Activated CD8-positive, alpha-beta memory T cell treated with anti-CD3 and anti-CD28 coated beads for 4 hours (primary cell): Measurements from ENCODE around the gene EFNA4.
A peak's percentile ranks its signal among the peaks of the same experiment; 100 is the strongest.

Source experiments
- DNase-seq, 2 donors: peaks; one replicate each; pipeline ENCODE4 v3.0.0-alpha.2; 2020; ENCODE audit warnings: low read depth in 2 of 2

The EFNA4 gene, protein sequence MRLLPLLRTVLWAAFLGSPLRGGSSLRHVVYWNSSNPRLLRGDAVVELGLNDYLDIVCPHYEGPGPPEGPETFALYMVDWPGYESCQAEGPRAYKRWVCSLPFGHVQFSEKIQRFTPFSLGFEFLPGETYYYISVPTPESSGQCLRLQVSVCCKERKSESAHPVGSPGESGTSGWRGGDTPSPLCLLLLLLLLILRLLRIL

DNA sequence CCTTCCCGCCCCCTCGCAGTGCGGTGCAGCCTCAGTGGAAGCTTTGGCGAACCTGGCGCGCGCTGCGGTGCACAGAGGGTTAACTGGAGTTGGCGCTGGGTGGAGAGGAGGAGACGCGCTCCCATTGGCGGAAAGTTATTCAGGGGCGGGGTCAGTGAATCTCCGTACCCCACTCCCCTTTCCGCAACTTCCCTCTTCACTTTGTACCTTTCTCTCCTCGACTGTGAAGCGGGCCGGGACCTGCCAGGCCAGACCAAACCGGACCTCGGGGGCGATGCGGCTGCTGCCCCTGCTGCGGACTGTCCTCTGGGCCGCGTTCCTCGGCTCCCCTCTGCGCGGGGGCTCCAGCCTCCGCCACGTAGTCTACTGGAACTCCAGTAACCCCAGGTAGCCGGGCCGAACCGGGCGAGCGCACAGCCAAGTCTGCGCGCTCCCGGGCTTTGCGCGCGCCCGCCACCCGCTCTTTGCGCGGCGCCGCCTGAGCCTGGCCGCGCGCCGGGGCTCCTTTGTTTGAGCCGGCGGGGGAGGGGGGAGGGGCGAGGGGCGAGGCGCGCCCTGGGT is at the start of gene EFNA4:
EFNA4 (plus strand) TSS at position 191 of the 561 bp plus-strand sequence; CDS start at position 275, 84 bp downstream.
- DNase-seq = peak; percentile 66

DNA sequence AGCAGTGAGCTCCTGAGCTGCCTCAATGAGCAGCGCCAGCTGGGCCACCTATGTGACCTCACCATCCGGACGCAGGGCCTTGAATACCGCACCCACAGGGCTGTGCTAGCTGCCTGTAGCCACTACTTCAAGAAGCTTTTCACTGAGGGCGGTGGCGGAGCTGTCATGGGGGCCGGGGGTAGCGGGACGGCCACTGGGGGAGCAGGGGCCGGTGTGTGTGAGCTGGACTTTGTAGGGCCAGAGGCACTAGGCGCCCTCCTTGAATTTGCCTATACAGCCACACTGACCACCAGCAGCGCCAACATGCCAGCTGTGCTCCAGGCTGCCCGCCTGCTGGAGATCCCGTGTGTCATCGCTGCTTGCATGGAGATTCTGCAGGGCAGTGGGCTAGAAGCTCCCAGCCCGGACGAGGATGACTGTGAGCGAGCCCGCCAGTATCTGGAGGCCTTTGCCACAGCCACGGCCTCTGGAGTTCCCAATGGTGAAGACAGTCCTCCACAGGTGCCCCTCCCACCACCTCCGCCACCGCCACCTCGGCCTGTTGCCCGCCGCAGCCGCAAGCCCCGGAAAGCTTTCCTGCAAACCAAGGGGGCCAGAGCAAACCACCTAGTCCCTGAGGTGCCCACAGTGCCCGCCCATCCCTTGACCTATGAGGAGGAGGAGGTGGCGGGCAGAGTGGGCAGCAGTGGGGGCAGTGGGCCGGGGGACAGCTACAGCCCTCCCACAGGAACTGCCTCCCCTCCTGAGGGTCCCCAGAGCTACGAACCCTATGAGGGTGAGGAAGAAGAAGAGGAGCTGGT is 48.6 kb upstream of the EFNA4 start:
- no peak for DNase-seq

DNA sequence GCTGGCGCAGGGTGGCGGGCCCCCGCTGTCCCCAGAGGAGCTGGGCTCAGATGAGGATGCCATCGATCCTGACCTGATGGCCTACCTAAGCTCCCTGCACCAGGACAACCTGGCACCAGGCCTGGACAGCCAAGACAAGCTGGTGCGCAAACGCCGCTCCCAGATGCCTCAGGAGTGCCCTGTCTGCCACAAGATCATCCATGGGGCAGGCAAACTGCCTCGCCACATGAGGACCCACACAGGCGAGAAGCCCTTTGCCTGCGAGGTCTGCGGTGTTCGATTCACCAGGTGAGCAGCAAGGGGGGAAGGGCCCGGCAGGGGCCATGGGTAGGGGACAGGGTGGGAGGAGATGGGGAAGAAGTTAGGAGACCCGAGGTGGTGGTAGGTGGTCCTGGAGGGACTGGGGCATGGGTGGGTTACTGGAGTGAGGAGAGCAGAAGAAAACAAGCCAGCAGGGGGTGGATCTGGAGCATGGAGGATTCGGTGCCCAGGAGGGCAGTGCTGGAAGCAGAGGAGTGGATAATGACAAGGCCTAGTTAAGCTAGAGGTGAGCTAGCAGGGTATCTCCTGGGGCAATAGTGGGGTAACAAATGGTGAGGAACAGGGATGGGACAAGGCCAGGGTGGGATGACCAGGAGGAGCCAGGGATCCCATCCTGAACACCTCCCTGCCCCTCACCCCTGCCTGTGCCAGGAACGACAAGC is 47.9 kb upstream of the EFNA4 start:
- no peak for DNase-seq

DNA sequence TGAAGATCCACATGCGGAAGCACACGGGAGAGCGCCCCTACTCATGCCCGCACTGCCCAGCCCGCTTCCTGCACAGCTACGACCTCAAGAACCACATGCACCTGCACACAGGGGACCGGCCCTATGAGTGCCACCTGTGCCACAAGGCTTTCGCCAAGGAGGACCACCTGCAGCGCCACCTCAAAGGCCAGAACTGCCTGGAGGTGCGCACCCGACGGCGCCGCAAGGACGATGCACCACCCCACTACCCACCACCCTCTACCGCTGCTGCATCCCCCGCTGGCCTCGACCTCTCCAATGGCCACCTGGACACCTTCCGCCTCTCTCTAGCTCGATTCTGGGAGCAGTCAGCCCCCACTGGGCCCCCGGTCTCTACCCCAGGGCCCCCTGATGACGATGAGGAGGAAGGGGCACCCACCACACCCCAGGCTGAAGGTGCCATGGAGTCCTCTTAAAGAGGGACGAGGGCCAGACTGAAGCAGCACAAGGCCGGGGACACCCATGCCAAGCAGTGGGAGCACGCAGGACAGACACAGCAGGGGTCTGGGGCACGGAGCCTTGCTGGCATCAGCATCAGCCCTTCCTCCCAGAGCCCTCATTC is 47.2 kb upstream of the EFNA4 start:
- no peak for DNase-seq

DNA sequence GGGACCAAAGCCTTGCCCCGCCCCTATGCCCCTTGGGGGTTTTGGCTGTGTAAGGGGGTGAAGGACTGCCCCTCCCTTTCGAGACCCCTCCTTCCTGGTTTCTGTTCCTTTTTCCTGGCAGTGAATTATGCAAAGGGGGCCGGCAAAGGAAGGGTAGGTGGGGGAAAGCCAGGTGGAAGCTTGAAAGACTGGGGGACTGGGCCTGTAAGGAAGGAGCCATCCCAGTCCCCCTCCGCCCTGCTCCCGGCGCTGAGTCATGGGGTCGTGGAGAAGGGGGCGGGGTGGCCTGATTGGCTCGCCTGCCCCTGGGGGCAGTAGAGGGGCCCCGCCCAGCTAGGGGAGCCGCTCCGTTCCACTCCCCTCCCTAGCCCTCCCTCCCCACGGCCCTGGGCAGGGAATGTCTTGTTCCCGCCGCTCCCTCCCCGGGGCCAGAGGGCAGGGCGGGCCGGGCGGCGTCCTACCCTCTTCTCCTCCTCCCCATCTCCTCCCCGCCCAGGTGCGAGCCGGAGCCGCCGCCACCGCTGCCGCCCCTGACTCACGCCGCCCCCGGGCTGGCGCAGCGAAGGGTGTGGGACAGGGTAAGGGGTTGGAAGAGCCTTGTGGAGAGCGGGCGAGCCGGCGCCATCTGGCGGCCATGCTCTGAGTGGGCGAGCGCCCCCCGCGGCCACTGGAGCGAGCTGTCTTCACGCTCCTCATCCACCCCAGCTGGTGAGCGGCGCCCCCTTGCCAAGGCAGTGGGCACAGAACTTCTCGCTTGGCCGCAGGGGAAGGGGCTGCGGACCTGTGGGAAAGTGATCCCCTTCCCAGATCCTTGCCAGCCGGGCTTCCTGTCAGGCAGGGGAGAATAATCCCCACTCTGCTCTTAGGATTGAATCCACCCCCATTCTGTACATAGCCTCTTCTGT is 46.2 kb upstream of the EFNA4 start:
- DNase-seq = peak; percentile 84

DNA sequence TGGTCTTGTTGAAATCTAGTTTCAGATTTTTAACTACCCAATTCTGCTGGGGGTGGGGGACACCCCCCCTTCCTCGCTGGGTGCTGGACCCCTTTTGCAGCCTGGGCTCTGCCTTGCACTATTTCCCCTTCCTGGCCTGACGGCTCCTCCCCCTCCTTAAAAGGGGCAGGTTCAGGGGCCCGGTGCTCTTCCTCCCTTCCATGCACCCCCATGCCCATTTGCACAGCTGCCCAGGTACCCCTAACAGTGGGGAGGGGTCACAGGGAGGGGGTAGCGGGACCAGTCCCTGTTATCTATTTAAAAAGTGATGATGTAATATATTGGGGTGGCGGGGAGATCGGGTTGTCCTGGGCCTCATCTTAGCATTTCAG is 45.6 kb upstream of the EFNA4 start:
- DNase-seq = no peak

DNA sequence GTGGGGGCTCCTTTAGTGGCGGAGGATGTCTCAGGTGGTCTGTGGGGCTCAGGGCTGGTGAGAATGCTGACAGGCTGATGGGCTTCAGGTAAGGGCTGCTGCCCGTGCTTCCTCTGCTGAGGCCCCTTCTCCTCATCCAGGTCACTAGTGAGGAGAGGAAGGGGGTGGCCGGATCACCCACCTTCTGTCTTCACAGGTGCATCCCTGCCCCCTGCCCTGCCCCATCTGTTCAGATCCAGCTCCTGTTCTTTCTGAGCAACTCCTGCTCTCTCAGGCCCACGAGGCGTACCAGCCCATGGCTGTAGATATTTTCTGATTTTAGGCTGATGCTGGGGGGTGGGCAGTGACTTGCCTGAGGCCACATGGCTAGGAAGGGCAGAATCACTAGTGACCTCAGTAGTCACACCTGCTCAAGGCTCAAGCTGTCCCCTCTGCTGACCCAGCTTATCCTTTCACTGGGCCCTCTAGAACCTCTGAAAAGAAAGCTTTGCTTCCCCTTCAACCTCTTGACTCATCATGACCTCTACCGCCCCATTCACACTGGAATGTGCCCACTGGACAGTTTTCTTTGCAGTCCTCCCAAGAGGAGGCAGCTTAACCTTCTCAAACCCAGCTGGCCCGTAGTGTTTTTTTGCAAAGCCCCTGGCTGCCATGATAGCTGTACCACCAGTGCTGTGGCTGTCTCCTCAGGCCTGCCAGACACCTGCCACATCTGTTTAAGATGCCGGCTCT is 44.8 kb upstream of the EFNA4 start:
- no peak for DNase-seq

DNA sequence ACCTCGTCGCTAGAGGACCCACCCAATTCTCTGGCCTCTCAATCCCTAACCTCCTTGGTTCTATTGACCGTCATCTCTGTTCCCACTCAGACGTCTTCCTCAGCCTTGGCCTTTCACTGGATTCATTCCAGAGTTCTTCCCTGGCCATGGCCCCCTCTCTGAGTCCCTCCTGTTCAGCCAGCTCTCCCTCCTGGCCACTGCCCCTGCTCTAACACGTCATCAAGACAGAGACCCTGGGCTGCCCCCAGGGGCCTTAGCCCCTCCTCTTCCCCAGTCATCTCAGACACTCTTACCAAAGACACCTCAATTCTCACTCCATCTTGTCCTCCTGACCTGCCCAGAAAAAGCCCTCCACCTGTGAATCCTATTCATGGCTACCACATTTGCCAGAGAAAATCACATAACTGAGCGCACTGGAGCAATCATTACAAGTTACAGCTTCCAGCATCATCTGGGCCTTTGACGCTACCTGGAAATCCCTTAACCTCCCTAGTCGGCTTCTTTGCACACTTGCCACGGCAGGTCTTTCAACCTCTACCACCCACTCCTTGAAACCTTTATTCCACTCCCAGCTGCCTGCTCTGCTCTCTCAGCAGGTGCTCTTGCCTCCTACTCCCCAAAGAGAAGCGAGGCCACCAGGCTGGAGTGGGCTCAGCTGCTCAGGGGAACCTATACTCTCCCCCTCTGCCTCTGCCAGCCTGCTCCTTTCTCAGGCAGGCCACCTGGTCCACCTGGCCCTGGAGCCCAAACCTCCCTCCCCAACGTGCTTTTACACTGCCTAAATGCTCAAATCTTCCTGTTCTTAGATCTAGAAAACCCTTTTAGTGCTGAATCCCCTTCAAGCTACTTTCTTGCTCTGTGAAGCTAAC is 43.9 kb upstream of the EFNA4 start:
- no peak for DNase-seq

DNA sequence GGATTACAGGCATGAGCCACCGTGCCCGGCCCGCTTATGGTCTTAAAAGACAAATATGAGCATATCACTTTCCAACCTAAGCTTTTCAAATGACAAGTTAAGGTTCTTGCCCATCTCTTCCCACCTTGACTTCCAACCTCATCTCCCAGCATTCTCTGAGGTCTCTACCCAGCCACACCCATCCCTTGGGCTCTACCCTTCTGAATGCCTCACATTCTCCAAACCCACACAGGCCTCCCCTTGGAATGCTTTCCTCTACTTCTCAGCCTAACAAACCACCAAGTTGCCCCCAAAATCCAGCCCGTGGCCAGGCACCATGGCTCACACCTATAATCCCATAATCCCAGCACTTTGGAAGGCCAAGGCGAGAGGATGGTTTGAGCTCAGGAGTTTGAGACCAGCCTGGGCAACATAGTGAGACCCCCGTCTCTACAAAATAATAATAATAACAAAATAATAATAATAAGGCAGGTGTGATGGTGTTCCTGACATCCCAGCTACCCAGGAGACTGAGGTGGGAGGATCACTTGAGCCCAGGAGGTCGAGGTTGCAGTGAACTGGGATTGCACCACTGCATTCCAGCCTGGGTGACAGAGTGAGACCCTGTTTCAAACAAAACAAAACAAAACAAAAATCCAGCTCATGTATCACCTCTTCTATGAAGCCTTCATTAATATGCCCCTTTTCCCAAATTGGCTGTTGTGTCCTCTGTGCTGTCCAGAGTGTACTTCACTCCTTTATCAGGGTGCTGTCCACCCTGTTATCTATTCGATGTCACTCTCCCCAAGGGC is 41.2 kb upstream of the EFNA4 start:
- DNase-seq = no peak

DNA sequence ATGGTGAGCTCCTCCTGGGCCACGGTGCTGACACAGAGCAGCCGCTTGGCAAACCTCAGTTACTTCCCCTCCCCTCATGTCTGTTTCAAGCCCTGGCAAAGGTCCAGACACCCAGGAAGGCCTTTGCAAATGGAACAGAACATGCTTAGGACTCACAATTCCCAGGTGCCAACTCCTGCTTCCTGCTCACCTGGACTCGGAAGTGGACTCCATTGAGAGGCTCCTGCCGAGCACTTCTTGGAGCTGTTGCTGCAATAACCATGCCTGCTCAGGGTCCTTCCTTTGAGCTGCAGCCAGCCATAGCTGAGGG is 40.7 kb upstream of the EFNA4 start:
- no peak for DNase-seq

DNA sequence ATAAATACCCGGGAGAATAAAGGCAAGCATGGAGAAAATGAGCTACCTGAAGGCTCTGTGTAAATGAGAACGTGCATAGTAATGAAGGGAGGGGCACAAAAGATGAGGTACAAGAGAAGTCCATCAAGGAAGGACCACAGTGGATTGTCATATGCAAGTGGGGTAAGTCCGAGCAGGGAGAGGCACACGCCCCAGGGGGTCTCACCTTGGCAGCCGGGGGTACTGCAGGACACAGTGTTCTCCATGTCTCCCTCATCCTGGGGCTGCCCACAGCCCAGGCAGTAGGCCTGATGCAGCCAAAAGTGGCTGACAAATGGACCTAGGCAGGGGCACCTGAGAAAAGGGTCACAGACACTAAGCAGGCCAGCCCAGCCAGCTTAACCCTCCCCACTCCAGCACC is 39.9 kb upstream of the EFNA4 start:
- no peak for DNase-seq

DNA sequence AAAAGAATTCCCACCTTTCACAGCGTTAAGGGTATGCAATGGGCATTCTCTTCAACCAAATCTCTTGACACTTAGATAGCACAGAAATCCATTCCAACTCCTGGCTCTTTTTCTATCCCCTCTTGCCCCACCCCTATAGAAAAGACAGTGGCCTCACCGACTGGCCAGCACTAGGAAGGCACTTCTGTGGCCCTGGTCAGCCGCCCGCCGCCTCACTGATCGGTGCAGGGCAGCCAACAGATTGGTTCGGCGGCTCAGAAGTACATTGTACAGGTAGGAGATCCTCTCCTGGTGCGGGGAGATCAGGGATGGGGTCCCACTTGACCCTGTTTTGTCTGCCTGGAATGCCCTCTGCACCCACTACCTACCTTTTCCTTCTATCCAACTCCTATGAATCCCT is 39.2 kb upstream of the EFNA4 start:
- no peak for DNase-seq

DNA sequence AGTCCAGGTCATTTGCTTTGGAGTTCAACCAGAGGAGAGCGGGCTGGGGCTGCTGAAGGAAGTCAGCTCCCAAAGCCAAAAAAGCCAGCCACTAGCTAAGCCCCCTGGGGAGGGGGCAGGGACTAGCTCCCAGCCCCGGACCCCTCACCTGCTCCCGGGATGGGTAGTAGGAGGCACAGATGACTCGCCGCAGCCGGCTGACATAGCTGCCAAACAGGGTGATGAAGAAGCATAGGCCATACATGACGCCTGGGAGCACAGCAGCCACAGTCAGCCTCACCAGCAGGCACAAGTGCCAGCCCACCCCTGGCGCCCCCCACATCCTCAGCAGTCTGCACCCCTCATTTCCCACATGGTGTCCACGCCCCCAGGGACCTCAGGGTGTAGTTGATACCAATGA is 37.4 kb upstream of the EFNA4 start:
- DNase-seq = no peak

DNA sequence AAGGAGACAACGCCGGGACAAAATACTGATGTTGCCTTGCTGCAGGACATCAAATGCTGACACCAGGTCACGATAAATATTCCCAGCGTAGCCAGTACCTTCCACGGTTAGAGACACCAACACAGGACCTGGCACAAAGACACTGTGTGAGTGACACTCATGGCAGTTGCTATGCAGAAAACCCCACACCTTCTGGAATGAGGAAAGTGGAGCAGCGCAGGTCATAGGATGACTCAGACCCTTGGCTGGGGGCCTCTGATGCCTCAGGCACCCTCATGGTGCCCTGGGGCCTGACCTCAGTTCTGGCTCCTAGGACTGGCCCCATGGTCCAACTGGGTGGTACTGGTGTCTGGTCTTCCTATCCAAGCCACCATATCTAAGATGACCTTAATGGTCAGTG is 37.0 kb upstream of the EFNA4 start:
- DNase-seq = no peak

DNA sequence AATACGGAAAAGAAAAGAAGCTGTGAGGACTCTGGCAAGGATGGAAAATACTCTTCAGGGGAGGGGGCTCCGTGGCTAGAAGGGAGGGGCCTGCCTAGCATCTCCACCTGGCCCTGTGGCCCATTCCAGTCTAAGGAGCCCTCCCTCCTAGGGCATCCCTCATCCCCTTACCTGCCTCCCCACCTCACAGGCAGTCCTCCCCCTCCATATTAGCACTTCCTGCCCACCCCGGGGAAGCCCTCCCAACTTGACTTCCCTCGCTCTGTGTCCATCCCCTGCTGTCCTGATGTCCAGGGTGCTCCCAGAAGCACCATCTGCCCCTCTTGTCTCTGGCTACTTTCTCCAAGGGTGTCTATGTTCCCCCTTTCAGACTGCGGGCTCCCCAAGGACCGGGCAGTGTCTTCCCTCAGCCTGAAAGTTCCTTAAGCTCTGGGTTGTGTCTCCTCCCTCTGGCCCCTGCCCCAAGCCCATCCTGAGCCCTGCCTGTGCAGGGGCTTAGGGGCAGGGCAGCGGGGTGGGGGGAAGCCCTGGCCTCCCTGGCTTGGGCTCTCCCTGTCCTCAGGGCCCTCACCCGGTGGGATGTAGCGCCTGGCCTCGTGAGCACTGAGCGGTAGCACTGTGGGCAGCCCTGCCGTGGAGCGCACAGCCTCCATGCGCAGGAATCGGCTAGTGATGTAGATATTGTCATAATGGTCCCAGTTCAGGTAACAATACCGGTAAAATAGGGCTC is 33.9 kb upstream of the EFNA4 start:
- no peak for DNase-seq

DNA sequence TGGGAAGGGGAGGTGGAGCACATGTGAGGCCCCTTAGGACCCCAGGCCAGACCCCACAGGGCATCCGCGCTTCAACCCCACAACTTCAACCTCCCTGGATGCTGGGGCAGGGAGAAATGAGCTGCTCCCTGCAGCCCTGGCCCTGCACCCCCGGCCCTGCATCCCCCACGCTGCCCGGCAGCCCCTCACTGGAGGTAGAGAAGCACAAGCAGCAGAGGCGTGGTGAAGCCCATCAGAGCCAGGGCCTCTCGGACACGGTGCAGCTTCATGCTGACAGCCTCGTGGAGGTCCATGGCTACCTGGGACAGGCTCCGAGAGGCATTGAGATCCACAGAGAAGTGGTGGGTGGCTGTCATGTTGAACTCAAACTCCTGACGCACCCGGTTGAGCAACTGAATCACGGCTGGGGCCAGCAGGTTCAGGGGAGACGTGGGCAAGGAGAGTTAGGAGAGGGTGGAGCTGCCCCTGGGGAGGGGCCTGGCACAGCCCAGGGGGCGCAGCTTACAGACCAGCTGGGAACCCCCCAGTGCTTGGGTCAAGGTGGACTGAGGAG is 33.2 kb upstream of the EFNA4 start:
- no peak for DNase-seq

DNA sequence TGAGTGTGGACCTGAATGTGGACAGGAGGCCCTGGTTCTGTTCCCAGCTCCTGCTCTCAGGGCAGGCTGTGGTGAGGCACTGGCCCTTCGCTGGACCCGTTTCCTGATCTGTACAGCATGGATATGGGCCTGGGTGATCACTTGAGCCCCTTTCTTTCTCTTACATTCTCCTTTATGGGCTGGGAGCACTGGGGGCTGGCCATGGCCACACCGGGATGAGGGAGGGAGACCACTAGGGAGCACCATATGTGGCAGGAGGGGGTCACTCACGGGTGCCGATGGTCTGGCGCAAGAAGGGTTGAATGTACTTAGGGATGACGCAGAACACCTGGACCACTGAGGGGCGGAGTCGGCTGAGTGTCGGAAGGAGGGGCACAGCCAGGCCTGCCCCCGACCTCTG is 32.6 kb upstream of the EFNA4 start:
- no peak for DNase-seq

DNA sequence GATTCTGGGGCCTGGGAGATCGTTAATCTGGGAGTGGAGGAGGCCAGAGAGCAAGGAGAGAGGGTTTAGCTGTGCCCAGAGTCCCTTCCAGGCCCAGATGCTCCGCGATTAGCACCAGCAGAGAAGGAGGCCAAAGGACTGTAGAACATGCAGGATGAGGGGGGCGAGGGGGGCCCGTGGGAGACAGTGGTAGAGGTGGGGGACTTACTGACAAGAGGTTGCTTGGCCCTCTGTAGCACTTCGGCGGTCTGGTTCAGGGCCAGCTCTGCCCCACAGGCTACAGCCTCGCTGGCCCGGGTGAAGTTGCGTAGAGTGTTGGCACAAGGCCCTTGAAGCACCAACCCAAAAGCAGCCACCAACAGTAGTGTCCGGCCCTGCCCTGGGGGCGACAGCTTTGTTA is 30.7 kb upstream of the EFNA4 start:
- no peak for DNase-seq
